Aorta (tissue), 5 donors: ENCODE data around the gene CDK5RAP2. TPM values are rescaled to one million over a fixed set of nuclear protein-coding genes. Genes with fewer than 3 reads are reported as not detected.
A peak's percentile ranks its signal among the peaks of the same experiment; 100 is the strongest.

Experiments
- ATAC-seq: fragments of 200-7000 bp; cut with Tn5 transposase; one replicate; pipeline ENCODE4 v1.9.1; 2022; ENCODE audit warnings: moderate library complexity; ENCODE audit not compliant: low FRiP score
- DNase-seq, 2 donors: peaks; one replicate each; pipeline ENCODE4 v3.0.0-alpha.2; 2020
- H3K27ac ChIP-seq, 2 donors: one replicate each; pipeline ENCODE4 v1.5.1; 2013; ENCODE audit warnings: low read length in 2 of 2, mild to moderate bottlenecking in 2 of 2, moderate library complexity in 2 of 2, control low read depth in 1 of 2, inconsistent platforms in 1 of 2, low read depth in 1 of 2
- H3K27me3 ChIP-seq, 2 donors: one replicate each; pipeline ENCODE4 v1.6.1; 2013; ENCODE audit warnings: control low read depth in 1 of 2, low read length in 1 of 2, mild to moderate bottlenecking in 1 of 2, moderate library complexity in 1 of 2; ENCODE audit not compliant: insufficient read depth in 2 of 2, control insufficient read depth in 1 of 2
- H3K36me3 ChIP-seq, 2 donors: one replicate each; pipeline ENCODE4 v1.6.1; 2013; ENCODE audit warnings: control low read depth in 1 of 2, low read length in 1 of 2, mild to moderate bottlenecking in 1 of 2; ENCODE audit not compliant: insufficient read depth in 2 of 2, control insufficient read depth in 1 of 2
- H3K4me1 ChIP-seq, 2 donors: one replicate each; pipeline ENCODE4 v1.6.1; 2013; ENCODE audit warnings: low read length in 2 of 2, control low read depth in 1 of 2, mild to moderate bottlenecking in 1 of 2, moderate library complexity in 1 of 2; ENCODE audit not compliant: insufficient read depth in 2 of 2, control insufficient read depth in 1 of 2
- H3K4me3 ChIP-seq, 2 donors: one replicate each; pipeline ENCODE4 v1.5.1; 2013; ENCODE audit warnings: low read length in 2 of 2, control low read depth in 1 of 2, mild to moderate bottlenecking in 1 of 2
- H3K9me3 ChIP-seq: one replicate; pipeline ENCODE4 v1.6.1; 2013; ENCODE audit warnings: mild to moderate bottlenecking, low read length; ENCODE audit not compliant: control insufficient read depth
- WGBS, 2 donors: extraction: QIAGEN DNeasy Blood & Tissue Kit; methylation state at CpG; one replicate each; pipeline ENCODE4 v1.1.7; 2013; 5-methylcytosine and 5-hydroxymethylcytosine counted together
- intact Hi-C, 2 donors: fragments of 100-400 bp; cut with DNase I; formaldehyde crosslinking; loops; one replicate each; pipeline versions ENCODE4 v1.14.2 to v1.15.0; 2022
- polyA plus RNA-seq, 2 donors: library from polyadenylated mRNA; stranded (reverse); fragments of 200-250 nt; gene quantifications; one replicate each; pipeline ENCODE4 v1.2.3, GENCODE V29; 2013
- total RNA-seq, 2 donors: library from RNA; stranded (reverse); fragmentation: NEBNext Ultra II Directional; extraction: Animal tissue kit (Norgen Biotek cat#: 25700); gene quantifications; one replicate each; pipeline ENCODE4 v1.2.1, GENCODE V29; 2021
- donor health status: healthy with polysubstance abuse.
- donor health status: Bipolar disorder and iron deficiency.
- donor health status: DM: no; HTN: no; CAD: no.
- donor health status: DM: no; HTN: no; CAD: no.
- donor health status: DM: yes; HTN: yes; CAD: no.

CDK5RAP2 gene
- total and polyA plus RNA-seq, 4 donors, result 37.1 to 106 (median 66.3) TPM

DNA sequence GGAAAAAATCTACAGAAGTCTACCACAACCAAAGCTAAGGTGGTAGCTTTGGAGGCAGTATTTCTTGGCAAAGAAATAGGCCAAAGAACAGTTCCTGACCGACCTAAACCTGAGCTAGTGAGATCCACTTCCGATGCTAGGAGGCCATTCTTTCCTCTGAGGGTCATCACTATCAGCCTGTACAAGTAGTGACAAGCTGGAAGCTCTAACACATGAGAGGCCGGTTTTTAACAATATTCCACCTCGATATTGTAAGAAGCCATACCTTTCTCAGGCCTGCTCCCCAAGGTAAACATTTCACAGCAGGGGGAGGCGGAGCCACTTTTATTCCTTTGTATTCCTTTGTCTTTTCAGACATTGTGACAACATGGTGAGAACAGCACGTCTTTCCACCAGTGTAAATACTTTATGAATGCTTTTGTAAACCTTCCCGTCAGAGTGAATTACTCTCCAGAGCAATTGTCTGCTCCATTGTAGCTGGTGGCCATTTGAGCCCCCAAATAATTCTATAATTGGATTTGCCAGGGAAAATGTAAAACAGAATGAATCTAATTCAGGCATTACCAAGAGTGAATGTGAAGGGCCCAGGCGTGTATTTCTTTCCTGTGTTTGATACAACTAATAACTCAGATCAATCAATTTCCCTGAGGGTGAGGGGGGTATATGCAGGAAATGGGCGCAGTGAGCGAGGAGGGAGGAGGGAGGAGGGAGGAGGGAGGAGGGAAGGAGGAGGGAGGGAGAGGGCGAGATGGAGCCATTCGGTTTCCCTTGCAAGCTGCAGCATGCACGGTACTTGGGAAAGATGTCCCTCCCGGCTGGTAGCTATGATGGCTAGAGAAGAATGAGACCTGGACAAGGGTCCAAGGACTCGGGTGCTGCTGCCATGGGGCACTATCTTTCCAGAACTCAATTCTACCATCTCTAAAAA, 166.6 kb downstream of the CDK5RAP2 start:
- Histone ChIP-seq H3K9me3 (no peaks in the 10 kb centered on the region), H3K27me3 (no peaks in the 10 kb centered on the region), H3K4me1 (no peaks in the 10 kb centered on the region), H3K4me3 (no peak overlapping the region), H3K27ac (no peak overlapping the region), H3K36me3 (peaks cover 0 to 11% of the 10 kb centered on the region in 2 donors)
- no peak for DNase-seq
- intact Hi-C loops, result no loop called here
- WGBS, 2 donors, result 86% methylated on average over 15 of the region's 15 CpGs
- ATAC-seq, result no peak

DNA sequence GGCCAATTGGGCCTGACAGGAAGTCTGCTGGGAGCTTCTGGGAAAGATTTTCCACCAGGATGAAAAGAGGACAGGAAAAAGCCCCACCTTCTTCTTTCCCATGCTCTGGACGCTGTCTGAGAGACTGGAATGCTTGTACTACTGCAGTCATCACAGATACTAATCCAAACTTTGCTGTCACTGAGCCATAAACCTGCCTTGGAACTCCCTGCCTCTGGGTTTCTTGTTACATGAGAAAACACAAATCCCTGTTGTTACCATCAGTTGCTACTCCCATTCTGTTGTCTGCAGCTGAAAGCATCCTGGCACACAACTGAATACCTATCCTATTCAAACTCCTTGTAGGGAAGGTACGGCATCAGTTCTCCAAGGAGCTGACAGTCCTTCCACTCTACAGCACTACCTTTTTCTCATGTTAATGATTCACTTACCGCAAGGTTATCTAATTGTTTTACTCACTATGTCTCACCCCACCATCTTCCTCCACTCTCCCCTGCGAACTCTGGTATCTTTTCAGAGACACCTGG, 167.5 kb downstream of the CDK5RAP2 start:
- no peak overlapping the region for H3K4me3 ChIP-seq
- DNase-seq, result no peak
- no peaks in the 10 kb centered on the region for H3K9me3 ChIP-seq
- H3K4me1 ChIP-seq, result no peaks in the 10 kb centered on the region
- peak overlapping the region in 1 of 2 donors; percentile 42 for H3K27ac ChIP-seq
- ATAC-seq, result no peak
- peaks cover 4 to 13% of the 10 kb centered on the region in 2 donors for H3K36me3 ChIP-seq
- WGBS, 2 donors, result 71% methylated on average over 4 of the region's 4 CpGs
- no peaks in the 10 kb centered on the region for H3K27me3 ChIP-seq
- intact Hi-C loops, result no loop called here

DNA sequence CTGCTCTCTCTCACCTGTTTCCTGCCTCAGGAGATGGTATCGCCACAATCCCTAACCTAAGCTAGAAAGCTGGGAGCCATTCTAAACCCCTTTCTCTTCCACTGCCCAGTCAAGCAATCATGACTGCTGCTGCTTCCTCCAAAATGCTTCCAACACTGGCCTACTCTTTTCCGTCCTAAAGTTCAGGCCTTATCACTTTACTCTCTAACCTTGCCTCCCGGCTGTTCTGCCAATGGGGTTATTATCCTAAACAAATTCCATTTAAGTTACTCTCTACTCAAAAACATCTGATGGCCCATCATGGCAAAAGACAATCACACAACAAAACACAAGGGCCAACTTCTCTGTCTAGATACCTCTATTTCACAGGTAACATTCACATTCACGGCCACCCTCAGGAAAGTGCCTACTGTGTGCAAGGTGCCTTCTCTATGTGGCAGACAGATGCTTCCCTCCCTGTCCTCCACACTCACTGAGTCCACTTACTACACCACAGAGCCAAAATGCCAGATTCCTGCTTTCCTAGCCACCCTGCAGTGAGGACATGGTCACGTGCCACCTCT, 168.0 kb downstream of the CDK5RAP2 start:
- 68 to 72% methylated on average over 5 of the region's 5 CpGs for WGBS, 2 donors
- Histone ChIP-seq H3K27ac (peak overlapping the region in 1 of 2 donors; percentile 42), H3K9me3 (no peaks in the 10 kb centered on the region), H3K4me3 (no peak overlapping the region), H3K4me1 (no peaks in the 10 kb centered on the region), H3K36me3 (peaks cover 4 to 14% of the 10 kb centered on the region in 2 donors), H3K27me3 (no peaks in the 10 kb centered on the region)
- DNase-seq (peak in 1 of 2 donors; percentile 64), ATAC-seq (no peak)
- intact Hi-C loops, result no loop called here

DNA sequence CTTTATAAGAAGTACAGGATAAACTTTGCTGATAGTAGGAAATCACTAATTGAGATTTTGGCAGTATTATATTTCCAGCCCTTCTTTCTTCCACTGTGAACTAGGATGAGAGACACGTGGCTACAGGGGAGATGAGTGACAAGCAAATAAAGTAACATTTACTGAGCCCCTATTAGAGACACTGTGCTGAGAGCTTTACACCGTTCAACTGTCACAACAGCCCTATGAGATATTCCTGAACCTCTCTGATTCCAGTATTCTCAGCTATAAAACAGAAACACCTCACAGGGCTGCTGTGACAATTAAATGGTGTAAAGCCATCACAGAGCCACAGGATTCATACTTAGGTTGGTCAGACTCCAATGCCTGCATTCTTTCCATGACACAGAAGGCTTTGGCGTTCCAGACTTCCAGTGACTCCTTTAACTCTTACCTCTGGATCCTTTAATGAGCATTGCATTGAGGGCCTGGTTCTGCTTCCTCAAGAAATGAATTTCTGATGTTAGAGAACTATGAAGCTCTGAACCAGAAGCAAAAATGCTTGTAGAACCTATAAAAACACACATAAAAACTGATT, 169.0 kb downstream of the CDK5RAP2 start:
- intact Hi-C loops, result no loop called here

DNA sequence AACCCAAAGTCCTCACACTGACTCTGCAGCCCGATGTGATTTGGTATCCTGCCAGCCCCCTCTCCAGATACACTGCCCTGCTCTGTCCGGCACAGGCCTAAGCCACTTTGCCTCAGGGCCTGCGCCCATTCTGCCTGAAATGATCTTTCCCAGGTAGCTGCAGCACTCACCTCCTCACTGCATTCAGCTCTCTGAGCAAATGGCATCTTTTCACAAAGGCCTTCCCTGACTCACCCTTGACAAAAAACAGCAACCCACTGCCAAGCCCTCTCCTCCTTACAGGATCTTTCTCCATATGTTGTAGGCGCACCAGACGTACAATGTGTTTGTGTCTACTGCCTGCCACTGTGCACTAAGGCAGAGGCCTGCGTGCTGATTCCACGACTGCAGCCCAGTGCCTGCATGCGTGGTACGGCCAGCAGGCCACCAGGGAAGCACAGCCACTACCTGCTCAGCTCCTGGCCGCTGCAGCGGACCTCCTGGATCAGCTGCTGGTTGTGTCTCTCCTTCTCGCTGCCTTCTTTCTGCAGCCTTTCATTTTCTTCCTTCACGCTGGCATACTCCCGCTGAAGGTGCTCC, 171.2 kb downstream of the CDK5RAP2 start:
- Histone ChIP-seq H3K36me3 (peaks cover 4 to 16% of the 10 kb centered on the region in 2 donors), H3K4me1 (no peaks in the 10 kb centered on the region), H3K27me3 (no peaks in the 10 kb centered on the region), H3K27ac (no peak overlapping the region), H3K9me3 (no peaks in the 10 kb centered on the region), H3K4me3 (no peak overlapping the region)
- ATAC-seq (no peak), DNase-seq (no peak)
- WGBS, 2 donors, result 84 to 87% methylated on average over 14 of the region's 14 CpGs
- intact Hi-C loops, result loop anchor here in 1 of 2 donors (5.0 kb wide), 1 partner anchor 69 kb away; no protein-coding TSS in a partner anchor

More for the DNA sequence above, 169.0 kb downstream of the CDK5RAP2 start:
- Histone ChIP-seq H3K27me3 (no peaks in the 10 kb centered on the region), H3K36me3 (peaks cover 4 to 16% of the 10 kb centered on the region in 2 donors), H3K4me1 (no peaks in the 10 kb centered on the region), H3K9me3 (no peaks in the 10 kb centered on the region), H3K27ac (no peak overlapping the region), H3K4me3 (no peak overlapping the region)
- ATAC-seq (peak; percentile 31), DNase-seq (no peak)
- WGBS, 2 donors, result 11 to 20% methylated on average over 3 of the region's 3 CpGs

DNA sequence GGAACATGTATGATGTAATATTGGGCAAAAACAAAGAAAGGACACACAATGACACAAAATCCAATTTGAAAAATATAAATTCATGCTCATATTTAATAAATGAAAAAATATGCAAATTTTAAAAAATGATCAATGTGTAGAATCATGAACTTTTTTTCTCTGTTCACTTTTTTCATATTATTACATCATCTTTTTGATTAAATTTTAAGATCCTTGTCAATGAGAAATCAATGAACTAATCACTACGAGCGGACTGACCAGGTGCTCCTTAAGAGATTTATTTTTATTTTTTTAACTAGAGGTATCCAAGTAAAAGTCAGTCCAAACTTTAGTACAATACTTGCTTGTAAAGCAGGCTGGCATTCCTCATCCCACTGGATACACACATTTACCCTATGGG, 174.1 kb downstream of the CDK5RAP2 start:
- Histone ChIP-seq H3K36me3 (peaks cover 4 to 13% of the 10 kb centered on the region in 2 donors), H3K9me3 (no peaks in the 10 kb centered on the region), H3K27ac (no peak overlapping the region), H3K4me1 (no peaks in the 10 kb centered on the region), H3K4me3 (no peak overlapping the region), H3K27me3 (no peaks in the 10 kb centered on the region)
- 98% methylated on average over 2 of the region's 2 CpGs for WGBS, 2 donors
- no peak for DNase-seq
- intact Hi-C loops, result loop anchor here in 1 of 2 donors (5.0 kb wide), 1 partner anchor 71 kb away; no protein-coding TSS in a partner anchor
- no peak for ATAC-seq

DNA sequence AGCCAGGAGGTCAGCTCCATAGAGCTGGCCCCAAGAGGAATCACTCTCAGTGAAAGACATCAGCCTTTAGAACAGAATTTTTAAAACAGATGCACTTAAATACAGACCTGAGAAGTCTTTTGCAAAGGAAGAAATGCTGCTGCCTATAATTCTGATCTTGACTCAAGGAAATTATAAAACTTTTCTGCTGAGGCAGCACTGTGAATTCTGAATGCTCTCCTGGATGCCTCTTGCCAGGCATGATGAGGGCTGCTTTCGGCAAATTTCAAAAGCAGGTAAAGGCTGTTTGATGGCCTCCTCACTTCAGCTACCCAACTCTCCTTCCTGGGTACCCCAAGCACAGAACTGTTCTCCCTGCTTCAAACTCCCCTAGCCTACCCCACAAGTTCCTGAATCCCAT, 174.8 kb downstream of the CDK5RAP2 start:
- ATAC-seq (no peak), DNase-seq (no peak)
- no peak overlapping the region for H3K4me3 ChIP-seq
- no peaks in the 10 kb centered on the region for H3K4me1 ChIP-seq
- H3K27ac ChIP-seq, result no peak overlapping the region
- H3K36me3 ChIP-seq, result peaks cover 4 to 18% of the 10 kb centered on the region in 2 donors
- no peaks in the 10 kb centered on the region for H3K9me3 ChIP-seq
- no peaks in the 10 kb centered on the region for H3K27me3 ChIP-seq
- WGBS, 2 donors, result 99 to 100% methylated on average over 1 of the region's 1 CpG
- intact Hi-C loops, result loop anchor here in 1 of 2 donors (5.0 kb wide), 1 partner anchor 72 kb away; no protein-coding TSS in a partner anchor

DNA sequence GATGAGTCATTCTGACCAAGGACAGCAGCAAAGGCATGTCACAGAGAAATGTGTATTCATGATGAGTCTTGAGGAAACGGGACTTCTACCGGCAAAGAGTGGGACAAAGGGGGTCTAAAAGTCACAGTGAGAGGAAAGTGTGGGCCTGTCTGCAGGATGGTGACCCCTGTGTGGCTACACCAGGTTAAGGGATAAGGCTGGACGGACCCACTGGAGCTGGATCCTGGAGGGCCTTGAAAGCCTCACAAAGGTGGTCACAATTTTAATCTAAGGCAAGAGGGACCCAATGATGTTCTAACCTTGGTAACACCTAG, 176.5 kb downstream of the CDK5RAP2 start:
- no peak overlapping the region for H3K27ac ChIP-seq
- intact Hi-C loops, result no loop called here
- no peaks in the 10 kb centered on the region for H3K27me3 ChIP-seq
- H3K4me1 ChIP-seq, result no peaks in the 10 kb centered on the region
- no peaks in the 10 kb centered on the region for H3K9me3 ChIP-seq
- 84 to 92% methylated on average over 3 of the region's 3 CpGs for WGBS, 2 donors
- peaks cover 8 to 16% of the 10 kb centered on the region in 2 donors for H3K36me3 ChIP-seq
- DNase-seq, result no peak
- no peak overlapping the region for H3K4me3 ChIP-seq
- ATAC-seq, result no peak
